GM19193 (cell line): ENCODE results near the gene TAS1R1.

ENCODE experiments used
- POLR2A ChIP-seq: IDR thresholded peaks from 4 replicates; pipeline ENCODE4 v1.6.1; 2011; ENCODE audit not compliant: insufficient read depth, insufficient read length; ENCODE audit errors: extremely low read depth

Gene TAS1R1

GRCh38 chr1:6600410-6601048, 45.4 kb downstream of the TAS1R1 start:
- no peak for TF ChIP-seq POLR2A

DNA sequence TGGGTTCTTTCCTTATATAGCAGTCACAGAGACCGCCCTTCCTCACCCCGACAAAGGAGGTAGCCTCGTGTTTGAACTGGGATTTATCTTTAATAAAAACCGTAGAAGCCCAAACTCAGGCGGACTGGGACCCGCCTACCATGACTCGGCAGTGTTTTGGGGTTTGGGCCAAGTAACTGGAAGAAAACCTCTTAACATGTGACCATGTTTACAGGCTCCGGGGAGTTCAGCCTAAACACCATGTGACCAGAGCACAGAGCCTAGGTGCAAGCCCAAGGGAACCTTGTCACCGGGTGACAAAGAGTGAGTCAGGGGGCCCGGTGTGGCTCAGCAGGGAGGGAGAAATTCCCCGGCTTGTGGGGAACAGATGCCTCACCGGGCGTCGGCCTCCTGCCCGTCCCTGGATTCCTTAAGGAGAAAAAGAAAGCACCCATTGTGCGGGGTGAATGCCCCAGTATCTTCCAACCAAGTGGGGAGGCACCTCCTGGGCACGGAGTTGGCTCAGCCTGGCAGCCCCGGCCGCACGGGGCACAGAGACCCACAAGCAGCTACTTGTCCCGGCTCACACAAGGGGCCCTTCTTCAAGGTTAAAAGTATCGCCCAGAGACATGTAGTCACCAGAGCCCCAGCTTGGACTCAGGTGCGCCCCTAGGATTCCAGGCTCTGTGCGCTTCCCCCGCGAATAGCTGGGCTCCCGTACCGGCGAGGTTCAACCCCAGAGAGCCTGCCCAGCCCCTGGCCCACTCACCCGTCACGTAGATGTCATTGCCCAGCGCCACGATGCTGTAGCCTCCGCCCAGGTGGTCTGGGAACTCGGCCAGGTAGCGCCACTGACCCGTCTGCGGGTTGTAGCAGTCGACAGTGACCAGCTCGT, 46.2 kb downstream of the TAS1R1 start:
- peak; percentile 3 for TF ChIP-seq POLR2A

DNA sequence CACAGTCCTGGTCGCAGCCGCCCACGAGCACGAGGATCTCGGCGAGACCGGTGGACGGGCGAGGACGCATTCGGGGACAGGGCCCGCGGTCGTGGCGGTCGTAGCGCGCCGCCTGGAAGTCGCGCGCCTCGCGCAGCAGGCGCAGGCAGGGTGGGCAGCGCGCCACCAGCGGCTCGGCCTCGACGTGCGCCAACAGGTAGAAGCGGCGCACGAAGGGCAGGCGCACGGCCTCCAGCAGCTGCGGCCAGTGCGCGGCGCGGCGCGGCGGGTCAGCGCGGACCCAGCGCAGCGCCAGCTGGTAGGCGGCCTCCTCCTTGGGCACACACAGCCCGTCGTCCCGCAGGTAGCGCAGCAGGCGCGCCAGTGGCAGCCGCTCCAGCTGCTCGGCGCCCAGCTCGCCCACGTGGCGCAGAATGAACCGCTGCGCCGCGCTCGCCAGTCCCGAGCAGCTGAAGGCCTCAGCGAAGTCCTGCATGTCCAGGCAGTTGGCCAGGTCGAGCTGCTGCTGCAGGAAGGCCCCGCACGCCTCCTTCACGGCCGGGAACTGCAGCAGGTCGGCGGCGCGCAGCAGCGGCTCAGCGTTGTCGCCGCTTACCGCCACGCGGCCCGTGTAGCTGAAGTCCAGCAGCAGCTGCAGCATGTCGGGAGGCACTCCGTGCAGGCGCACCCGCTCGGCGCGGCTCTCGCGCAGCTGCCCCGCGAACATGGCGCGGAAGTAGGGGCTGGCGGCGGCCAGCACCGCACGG, 47.0 kb downstream of the TAS1R1 start:
- no peak for TF ChIP-seq POLR2A

DNA sequence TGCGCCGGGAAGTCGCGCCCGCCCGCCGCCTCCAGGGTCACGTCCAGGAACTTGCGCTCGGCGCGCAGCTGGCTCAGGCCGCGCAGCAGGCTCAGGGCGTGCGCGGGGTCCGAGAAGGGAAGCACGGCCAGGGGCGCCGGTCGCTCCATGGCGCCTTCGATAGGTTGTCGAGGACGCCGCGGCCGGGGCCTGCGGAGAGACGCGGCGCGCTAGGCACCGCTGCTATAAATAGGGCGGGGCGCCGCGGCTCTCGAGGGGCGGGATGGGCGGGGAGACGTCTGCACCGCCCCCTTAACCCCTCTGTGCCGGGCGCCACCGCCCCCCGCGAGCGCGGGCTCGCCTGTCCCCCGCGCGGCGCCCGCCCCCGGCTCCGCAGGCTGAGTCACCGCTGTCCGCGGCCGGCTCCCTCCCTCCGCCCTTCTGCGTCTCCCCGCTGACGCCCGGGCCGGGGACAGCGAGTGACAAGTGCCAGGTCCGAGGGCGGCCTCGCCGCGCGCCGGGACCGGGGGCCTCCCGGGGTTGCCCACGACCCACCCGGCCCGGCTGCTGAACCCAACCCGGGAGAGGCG, 47.6 kb downstream of the TAS1R1 start, which contains the start of gene KLHL21:
Gene KLHL21, minus strand, starts transcription at position 201 of the 569 bp plus-strand sequence. Its CDS starts 52 bp downstream, at position 149.
- peak; percentile 91 for TF ChIP-seq POLR2A

DNA sequence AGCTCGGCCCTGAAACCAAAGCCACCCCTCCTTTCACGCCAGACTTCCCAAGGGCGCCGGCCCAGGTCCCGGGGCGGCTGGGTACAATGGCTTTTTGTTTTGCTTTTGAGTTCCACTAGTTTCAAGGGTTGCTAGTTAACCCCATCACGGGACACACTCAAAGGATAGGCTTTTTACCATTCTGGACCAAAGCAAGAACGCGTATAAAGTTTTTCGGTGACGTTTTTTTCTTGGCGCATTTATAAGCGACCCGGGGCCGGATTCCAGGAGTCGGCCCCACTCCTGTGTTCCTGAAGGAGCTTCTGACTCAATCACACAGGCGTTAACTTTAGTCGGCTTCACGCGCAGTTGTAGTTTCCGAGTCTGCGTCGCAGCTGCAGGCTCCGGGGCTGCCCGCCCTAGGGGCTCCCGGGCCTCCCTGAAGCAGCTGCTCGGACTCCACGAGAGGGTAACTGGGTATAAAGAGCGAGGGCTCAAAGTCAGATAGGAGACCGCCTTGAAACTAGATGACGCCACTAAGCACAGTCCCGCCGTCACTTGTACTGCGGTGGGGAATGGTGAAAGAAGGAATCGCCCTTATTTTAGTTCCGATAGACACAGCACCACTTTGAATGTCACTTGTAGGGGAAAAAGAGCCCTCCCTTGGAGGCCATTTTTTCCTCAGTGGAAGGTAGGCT, 48.3 kb downstream of the TAS1R1 start:
- TF ChIP-seq POLR2A, result peak; percentile 37

DNA sequence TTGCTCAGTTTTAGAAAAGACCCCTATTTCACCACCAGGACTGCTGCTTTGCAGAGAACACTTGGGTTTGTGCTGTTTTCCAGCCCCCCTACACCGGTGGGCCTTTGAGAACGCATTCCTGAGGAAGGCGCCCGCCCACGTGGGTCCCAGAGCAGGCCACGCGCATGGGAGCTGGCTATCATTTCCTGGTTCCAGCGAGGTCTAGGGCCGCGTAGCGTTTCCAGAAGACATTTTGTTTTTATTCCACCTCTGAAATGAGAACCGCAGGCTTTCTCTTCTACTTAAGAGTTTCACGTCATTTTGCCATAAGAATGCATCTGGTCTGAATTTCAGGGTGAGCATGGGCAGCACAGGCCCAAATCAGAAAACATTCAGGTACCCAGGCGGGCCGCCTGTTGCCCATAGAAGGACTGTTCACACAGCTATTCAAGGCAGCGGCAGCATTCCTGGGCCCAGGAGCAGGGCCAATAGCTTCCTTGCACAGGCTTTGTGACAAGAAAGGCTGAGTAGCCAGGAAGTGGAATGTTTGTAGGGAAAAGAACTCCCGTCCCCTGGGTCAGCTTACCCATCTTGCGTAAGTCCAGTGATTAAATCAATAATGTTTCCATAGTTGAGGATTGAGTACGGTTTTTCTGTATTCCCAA, 48.9 kb downstream of the TAS1R1 start:
- no peak for TF ChIP-seq POLR2A

- no peak for TF ChIP-seq POLR2A
These were observed 57.7 kb downstream of the TAS1R1 start for GRCh38 chr1:6612641-6613360.

DNA sequence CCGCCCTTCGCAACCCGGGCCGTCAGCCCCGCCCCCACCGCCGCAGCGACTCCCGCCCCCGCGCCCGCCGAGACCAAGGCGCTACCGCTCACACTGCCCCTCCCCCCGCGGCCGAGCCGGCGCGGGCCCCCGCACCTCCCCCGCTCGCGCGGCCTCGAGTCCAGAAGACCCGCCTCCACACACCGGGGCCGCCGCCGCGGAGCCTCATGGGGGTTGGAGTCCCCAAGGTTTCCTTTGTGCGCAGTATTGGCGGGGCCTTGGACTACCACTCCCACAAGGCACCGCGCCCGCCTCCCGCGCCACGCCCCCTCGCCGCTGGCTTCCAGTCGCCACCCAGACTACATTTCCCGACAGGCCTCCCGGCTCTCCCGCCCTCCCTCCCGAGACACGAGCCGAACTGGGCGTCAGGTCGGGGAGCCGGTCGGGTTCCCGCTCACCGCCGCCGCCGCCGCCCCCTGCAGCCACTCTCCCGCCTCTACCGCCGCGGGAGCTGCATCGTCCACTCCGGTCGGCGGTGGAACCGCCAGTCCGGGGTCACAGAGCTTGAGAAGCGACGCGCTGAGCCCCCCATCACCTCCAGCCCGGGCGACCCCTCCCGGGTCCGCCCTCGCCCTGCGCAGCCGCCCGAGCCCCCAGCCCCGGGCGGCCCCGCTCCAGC, 58.4 kb downstream of the TAS1R1 start, which contains the start of gene PHF13:
Gene PHF13, plus strand, starts transcription at position 371 of the 658 bp plus-strand sequence. CDS start 336 bp downstream, outside the sequence.
- TF ChIP-seq POLR2A, result peak; percentile 34

GRCh38 chr1:6614019-6614928, 59.2 kb downstream of the TAS1R1 start:
- TF ChIP-seq POLR2A, result no peak

DNA sequence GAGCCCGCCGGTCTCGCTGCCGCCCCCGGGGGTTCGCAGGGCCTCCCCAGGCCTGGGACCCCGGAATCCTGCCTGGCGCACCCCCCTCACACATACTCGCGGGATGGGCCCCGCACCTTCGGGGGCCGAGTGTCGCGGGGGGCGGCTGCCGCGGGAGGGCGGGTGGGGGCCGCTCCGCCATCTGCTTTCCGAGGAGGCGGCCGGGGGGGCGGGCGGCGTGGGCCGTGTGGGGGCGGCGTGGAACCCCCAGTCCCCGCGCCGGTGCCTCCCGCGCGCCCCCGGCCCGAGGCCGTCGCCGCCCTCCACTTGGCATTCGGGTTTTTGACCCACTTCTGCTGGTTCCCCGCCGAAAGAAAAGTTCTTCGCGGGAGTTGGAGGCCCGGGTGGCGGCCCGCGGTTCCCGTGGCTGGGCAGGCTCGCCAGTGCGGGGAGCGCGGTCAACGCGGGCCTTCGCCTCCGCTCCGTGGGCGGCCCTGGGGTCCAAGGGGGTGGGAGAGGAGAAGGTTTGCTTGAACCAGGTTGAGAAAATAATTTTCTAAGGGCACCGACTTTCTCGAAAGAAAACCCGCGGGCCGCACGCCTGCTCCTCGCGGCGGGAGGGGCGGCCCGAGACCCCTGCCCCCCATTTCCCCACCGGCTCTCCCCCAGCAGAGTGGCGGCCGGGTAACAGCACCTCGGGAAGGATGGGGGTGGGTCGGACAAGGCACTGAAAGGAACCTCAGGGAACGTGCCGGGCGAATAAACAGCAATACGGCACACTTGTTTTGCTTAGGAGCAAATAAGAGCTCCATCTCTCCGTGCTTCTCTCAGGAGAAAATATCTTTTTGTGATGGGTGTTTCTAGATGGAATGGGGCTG, 60.0 kb downstream of the TAS1R1 start:
- no peak for TF ChIP-seq POLR2A

GRCh38 chr1:6619045-6619444, 63.9 kb downstream of the TAS1R1 start:
- no peak for TF ChIP-seq POLR2A
